ENCODE results near the gene IL13RA2. TPM values are rescaled to one million over a fixed set of nuclear protein-coding genes. Genes with fewer than 3 reads are reported as not detected.

IL13RA2 gene
- total and polyA plus RNA-seq, 2 of the 4 experiments (the other 2 are of a cell fraction): under 0.01 to 0.14 TPM

DNA sequence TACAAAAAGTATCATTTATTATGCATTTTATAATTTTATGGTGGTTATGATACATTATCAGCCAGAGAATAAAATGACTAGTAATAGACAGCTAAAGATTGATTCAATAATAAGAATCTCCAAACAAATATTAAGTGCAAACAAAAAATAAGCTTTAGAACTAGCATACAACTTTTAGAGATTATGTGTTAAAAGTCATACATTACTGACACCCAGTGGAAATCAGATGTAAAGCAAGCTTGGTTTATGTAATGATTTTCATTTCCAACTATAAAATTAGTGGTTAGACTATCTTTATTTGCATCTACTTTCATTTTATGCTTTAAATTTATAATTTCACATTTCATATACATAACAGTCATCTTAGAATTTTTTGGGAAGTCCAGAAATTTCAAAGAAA, 57.7 kb downstream of the IL13RA2 start:
- no peak overlapping the region for H3K4me2 ChIP-seq (ENCODE audit: low read depth, low read length)
- no peak overlapping the region for H2AFZ ChIP-seq (replicated peaks; ENCODE audit: low read length, poor library complexity)
- H3K56ac ChIP-seq (ENCODE audit: extremely low read depth, insufficient read depth, low read length): no peak overlapping the region
- ChIA-PET POLR2A (ENCODE audit: unreplicated experiment) (no interaction called here), CTCF (interaction anchor here (0.7 to 1.1 kb wide), 3 partner anchors 11 to 923 kb away, joined by 3 to 6 read pairs (median 3); no protein-coding TSS in a partner anchor)
- H3K18ac ChIP-seq (ENCODE audit: low read depth, low read length): no peak overlapping the region
- intact Hi-C loops (cut with micrococcal nuclease): loop anchor here (1.0 to 5.0 kb wide), 3 partner anchors 188 to 348 kb away; no protein-coding TSS in a partner anchor
- ATAC-seq (ENCODE audit: low read depth) (peak; percentile 46; the same call in 1 of the 2 replicates), DNase-seq (peak; percentile 22)
- no peak overlapping the region for H2BK15ac ChIP-seq (ENCODE audit: low read depth, low read length)
- no peak overlapping the region for H4K91ac ChIP-seq (ENCODE audit: insufficient read depth, low read depth, low read length)
- H2BK120ac ChIP-seq (ENCODE audit: low read depth, low read length): no peak overlapping the region
- in situ Hi-C loops (cut with MboI; ENCODE audit: low sequenced_read_pairs): loop anchor here (10.0 kb wide), 1 partner anchor 335 kb away; no protein-coding TSS in a partner anchor
- no peak overlapping the region for H3K27ac ChIP-seq (ENCODE audit: insufficient read depth, low read length)
- no peaks in the 10 kb centered on the region for H4K20me1 ChIP-seq (ENCODE audit: insufficient read depth, low read length)
- no peak for TF ChIP-seq RCOR1 (IDR thresholded peaks at IDR 0.05; ENCODE audit: insufficient replicate concordance, low read length)
- peak; percentile 54 for TF ChIP-seq CTCF (conservative IDR thresholded peaks at IDR 0.05; ENCODE audit: low read depth, low read length)
- TF ChIP-seq MAFK (IDR thresholded peaks at IDR 0.05; ENCODE audit: low read depth, low read length): no peak
- peak; percentile 51 for TF ChIP-seq RAD21 (IDR thresholded peaks at IDR 0.05; ENCODE audit: low read length)
- no peak for TF ChIP-seq NFE2L2 (IDR thresholded peaks at IDR 0.05; ENCODE audit: low read depth, low read length)
- TF ChIP-seq, protein P1, sequence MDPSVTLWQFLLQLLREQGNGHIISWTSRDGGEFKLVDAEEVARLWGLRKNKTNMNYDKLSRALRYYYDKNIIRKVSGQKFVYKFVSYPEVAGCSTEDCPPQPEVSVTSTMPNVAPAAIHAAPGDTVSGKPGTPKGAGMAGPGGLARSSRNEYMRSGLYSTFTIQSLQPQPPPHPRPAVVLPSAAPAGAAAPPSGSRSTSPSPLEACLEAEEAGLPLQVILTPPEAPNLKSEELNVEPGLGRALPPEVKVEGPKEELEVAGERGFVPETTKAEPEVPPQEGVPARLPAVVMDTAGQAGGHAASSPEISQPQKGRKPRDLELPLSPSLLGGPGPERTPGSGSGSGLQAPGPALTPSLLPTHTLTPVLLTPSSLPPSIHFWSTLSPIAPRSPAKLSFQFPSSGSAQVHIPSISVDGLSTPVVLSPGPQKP (IDR thresholded peaks at IDR 0.05; ENCODE audit: borderline replicate concordance, low read depth, low read length): no peak
- no peak for TF ChIP-seq MAZ (IDR thresholded peaks at IDR 0.05; ENCODE audit: borderline replicate concordance, low read depth, low read length)
- no peak for TF ChIP-seq MXI1 (IDR thresholded peaks at IDR 0.05; ENCODE audit: borderline replicate concordance, low read depth, low read length)
- peak; percentile 29; the same call in 1 of the 2 replicates for TF ChIP-seq SMC3 (IDR thresholded peaks at IDR 0.05; ENCODE audit: low read depth, low read length)
- TF ChIP-seq POLR2A (IDR thresholded peaks at IDR 0.05; ENCODE audit: low read depth, low read length): no peak
- TF ChIP-seq USF2 (IDR thresholded peaks at IDR 0.05; ENCODE audit: low read depth, low read length): no peak
- no peak for TF ChIP-seq BHLHE40 (IDR thresholded peaks at IDR 0.05; ENCODE audit: low read depth, low read length)
- TF ChIP-seq CHD1 (IDR thresholded peaks at IDR 0.05; ENCODE audit: low read depth, low read length): no peak
- no peak for TF ChIP-seq RFX5 (IDR thresholded peaks at IDR 0.05; ENCODE audit: low read depth, low read length)
- TF ChIP-seq CEBPB (IDR thresholded peaks at IDR 0.05; ENCODE audit: low read depth, low read length): no peak
- TF ChIP-seq FOS (IDR thresholded peaks at IDR 0.05; ENCODE audit: low read depth, low read length): no peak
- H3K36me3 ChIP-seq (ENCODE audit: control insufficient read depth, insufficient read depth, low read length): no peaks in the 10 kb centered on the region
- no peak overlapping the region for H2BK20ac ChIP-seq (ENCODE audit: low read depth, low read length)
- H3K79me1 ChIP-seq (ENCODE audit: low read depth in 1 of 2, low read length in 2 of 2): no peaks in the 10 kb centered on the region
- no peak overlapping the region for H2BK5ac ChIP-seq (ENCODE audit: low read depth, low read length, poor library complexity, severe bottlenecking)
- no peak overlapping the region for H4K8ac ChIP-seq (ENCODE audit: low read depth in 2 of 2, low read length in 2 of 2)
- H3K4me3 ChIP-seq (ENCODE audit: insufficient read depth, low read depth, low read length): no peak overlapping the region
- no peaks in the 10 kb centered on the region for H3K9me1 ChIP-seq (ENCODE audit: insufficient read depth, low read length)
- no peaks in the 10 kb centered on the region for H3K9me3 ChIP-seq (ENCODE audit: control insufficient read depth, insufficient read depth, low read length)
- H2AK9ac ChIP-seq (replicated peaks; ENCODE audit: low read depth, low read length, poor library complexity): no peak overlapping the region
- no peak overlapping the region for H3K23ac ChIP-seq (ENCODE audit: low read depth, low read length)
- dilution Hi-C loops (cut with HindIII; ENCODE audit: low sequenced_read_pairs, unreplicated experiment): no loop called here
- H3K9ac ChIP-seq (ENCODE audit: low read depth, low read length): no peak overlapping the region
- no peak overlapping the region for H2AK5ac ChIP-seq (ENCODE audit: low read depth, low read length)
- no peak overlapping the region for H3K4ac ChIP-seq (ENCODE audit: low read depth, low read length)
- no peak overlapping the region for H3K14ac ChIP-seq (replicated peaks; ENCODE audit: low read depth, low read length)
- no TSS peak for BruUV-seq (replicated peaks)
- H4K5ac ChIP-seq (ENCODE audit: low read depth, low read length): no peak overlapping the region
- H3K27me3 ChIP-seq (ENCODE audit: control insufficient read depth, insufficient read depth, low read length): peaks cover 3% of the 10 kb centered on the region
- no peaks in the 10 kb centered on the region for H3K4me1 ChIP-seq (ENCODE audit: control insufficient read depth, insufficient read depth, low read length)
